ENCODE measurements around the gene RNFT2.

DNA sequence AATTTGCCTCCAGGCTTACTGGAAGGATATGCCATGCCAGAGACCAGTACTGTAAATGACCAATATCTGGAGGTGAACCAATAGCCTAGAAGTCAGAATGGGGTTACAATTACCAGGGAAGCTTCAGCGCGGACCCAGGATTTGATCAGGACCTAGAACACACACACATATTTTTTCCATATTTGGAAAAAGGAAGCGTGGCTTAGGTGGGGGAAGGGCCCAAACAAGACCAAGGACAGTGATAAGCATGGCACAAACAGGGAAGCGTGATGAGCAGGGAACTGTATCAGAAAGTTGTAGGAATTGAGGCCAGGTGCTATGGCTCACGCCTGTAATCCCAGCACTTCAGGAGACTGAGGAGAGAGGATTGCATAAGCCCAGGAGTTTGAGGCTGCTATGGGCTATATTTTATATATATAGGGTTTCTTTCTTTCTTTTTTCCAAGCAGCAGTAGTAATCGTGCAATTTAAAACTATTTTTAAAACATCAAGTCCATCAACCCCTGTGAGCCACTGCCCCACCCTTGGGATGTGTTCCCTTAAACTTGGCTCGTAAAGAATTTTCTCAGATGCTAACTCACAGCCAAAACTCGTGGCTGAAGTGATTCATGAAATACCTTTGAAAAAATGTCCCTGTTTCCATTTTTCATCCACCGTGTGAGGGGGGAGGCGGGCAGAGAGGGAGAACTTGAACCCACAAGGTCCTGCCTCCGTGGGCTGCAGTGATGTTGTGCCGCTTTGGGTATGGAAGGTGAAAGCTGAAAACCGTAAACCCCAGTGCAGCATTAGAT lies 126.5 kb downstream of the RNFT2 start:
- no peak for TF ChIP-seq EZH2 (IDR thresholded peaks at IDR 0.05; ENCODE audit: low read length, unreplicated experiment)
- TF ChIP-seq, protein P1, sequence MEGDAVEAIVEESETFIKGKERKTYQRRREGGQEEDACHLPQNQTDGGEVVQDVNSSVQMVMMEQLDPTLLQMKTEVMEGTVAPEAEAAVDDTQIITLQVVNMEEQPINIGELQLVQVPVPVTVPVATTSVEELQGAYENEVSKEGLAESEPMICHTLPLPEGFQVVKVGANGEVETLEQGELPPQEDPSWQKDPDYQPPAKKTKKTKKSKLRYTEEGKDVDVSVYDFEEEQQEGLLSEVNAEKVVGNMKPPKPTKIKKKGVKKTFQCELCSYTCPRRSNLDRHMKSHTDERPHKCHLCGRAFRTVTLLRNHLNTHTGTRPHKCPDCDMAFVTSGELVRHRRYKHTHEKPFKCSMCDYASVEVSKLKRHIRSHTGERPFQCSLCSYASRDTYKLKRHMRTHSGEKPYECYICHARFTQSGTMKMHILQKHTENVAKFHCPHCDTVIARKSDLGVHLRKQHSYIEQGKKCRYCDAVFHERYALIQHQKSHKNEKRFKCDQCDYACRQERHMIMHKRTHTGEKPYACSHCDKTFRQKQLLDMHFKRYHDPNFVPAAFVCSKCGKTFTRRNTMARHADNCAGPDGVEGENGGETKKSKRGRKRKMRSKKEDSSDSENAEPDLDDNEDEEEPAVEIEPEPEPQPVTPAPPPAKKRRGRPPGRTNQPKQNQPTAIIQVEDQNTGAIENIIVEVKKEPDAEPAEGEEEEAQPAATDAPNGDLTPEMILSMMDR (conservative IDR thresholded peaks at IDR 0.05; ENCODE audit: low read depth, low read length), result no peak

Measured in PC-3 (cell line).